K562 (cell line): ENCODE data around the gene IMP4. TPM values are rescaled to one million over a fixed set of nuclear protein-coding genes. Genes with fewer than 3 reads are reported as not detected.
A peak's percentile ranks its signal among the peaks of the same experiment; 100 is the strongest.

Experiments used
- CTBP1 ChIP-seq: fragments of 450-650 bp; IDR thresholded peaks from 2 replicates; pipeline ENCODE4 v1.6.1; 2016; ENCODE audit warnings: borderline replicate concordance
- DMBX1 ChIP-seq: fragments of 250-450 bp; sonication (Bioruptor Pico); IDR thresholded peaks from 2 replicates; pipeline ENCODE4 v1.8.0; 2022; ENCODE audit warnings: inconsistent platforms, mild to moderate bottlenecking, moderate library complexity, borderline replicate concordance
- HDAC6 ChIP-seq: IDR thresholded peaks from 2 replicates; pipeline ENCODE4 v1.6.1; 2012; ENCODE audit warnings: low read depth, mild to moderate bottlenecking, control low read depth, inconsistent platforms, low read length, moderate library complexity
- MCM7 ChIP-seq, 2 experiments: fragments of 450-650 bp; IDR thresholded peaks; 2 replicates each; pipeline ENCODE4 v1.6.1; 2016 to 2018
- MYBL2 ChIP-seq, 2 experiments: fragments of 450-650 bp in 1 of 2; sonication (generic) in 1 of 2; formaldehyde crosslinking in 1 of 2; IDR thresholded peaks; 2 replicates each; pipeline versions ENCODE4 v1.6.1 to v1.8.1; 2017 to 2022; ENCODE audit warnings: borderline replicate concordance in 1 of 2, inconsistent platforms in 1 of 2, low read depth in 1 of 2, mild to moderate bottlenecking in 1 of 2, missing genetic modification reagents in 1 of 2, moderate library complexity in 1 of 2
- NR4A1 ChIP-seq, 2 experiments: fragments of 250-450 bp in 1 of 2; fragments of 450-650 bp in 1 of 2; sonication (Bioruptor Pico) in 1 of 2; IDR thresholded peaks; 2 replicates each; pipeline versions ENCODE4 v1.4.0 to v1.6.1; 2016 to 2020; ENCODE audit warnings: mild to moderate bottlenecking in 2 of 2, missing compliant biosample characterization in 1 of 2, missing genetic modification characterization in 1 of 2, moderate library complexity in 1 of 2
- RAD51 ChIP-seq: fragments of 450-650 bp; IDR thresholded peaks from 2 replicates; pipeline ENCODE4 v1.7.1; 2016; ENCODE audit warnings: low read depth, mild to moderate bottlenecking, borderline replicate concordance
- RBM17 ChIP-seq: fragments of 200-400 bp; formaldehyde crosslinking; IDR thresholded peaks from 2 replicates; pipeline ENCODE4 v1.6.1; 2017; ENCODE audit warnings: low read depth, mild to moderate bottlenecking, low read length, borderline replicate concordance
- SP2 ChIP-seq: IDR thresholded peaks from 2 replicates; pipeline ENCODE4 v1.6.1; 2011; ENCODE audit warnings: mild to moderate bottlenecking, low read depth, low read length, moderate library complexity; ENCODE audit not compliant: poor library complexity, severe bottlenecking; ENCODE audit errors: extremely low read depth
- SRF ChIP-seq, 2 experiments: fragments of 250-450, 450-650 bp in 1 of 2; sonication (Bioruptor Pico) in 1 of 2; sonication (generic) in 1 of 2; formaldehyde crosslinking; IDR thresholded peaks; 2 replicates each; pipeline versions ENCODE4 v1.5.0 to v1.5.1; 2020 to 2022; ENCODE audit warnings: mild to moderate bottlenecking in 1 of 2, missing genetic modification reagents in 1 of 2
- TARDBP ChIP-seq: fragments of 450-650 bp; IDR thresholded peaks from 2 replicates; pipeline ENCODE4 v1.6.1; 2016
- TEAD2 ChIP-seq: fragments of 450-650 bp; IDR thresholded peaks from 2 replicates; pipeline ENCODE4 v1.6.1; 2016; ENCODE audit warnings: missing genetic modification characterization, control low read depth, missing compliant biosample characterization
- ZBTB8A ChIP-seq: fragments of 450-650 bp; IDR thresholded peaks from 2 replicates; pipeline ENCODE4 v1.6.1; 2018; ENCODE audit warnings: mild to moderate bottlenecking, moderate library complexity; ENCODE audit not compliant: partially characterized antibody
- ZNF143 ChIP-seq: sonication (generic); formaldehyde crosslinking; IDR thresholded peaks from 2 replicates; pipeline ENCODE4 v1.9.0; 2022; ENCODE audit warnings: mild to moderate bottlenecking, missing genetic modification reagents
- ZNF165 ChIP-seq: fragments of 250-450 bp; sonication (Bioruptor Pico); IDR thresholded peaks from 2 replicates; pipeline ENCODE4 v1.4.0; 2020; ENCODE audit warnings: borderline replicate concordance
- ZNF584 ChIP-seq: fragments of 200-800 bp; sonication (Bioruptor generic); IDR thresholded peaks from 2 replicates; pipeline ENCODE4 v1.6.1; 2016; ENCODE audit warnings: low read depth, mild to moderate bottlenecking, missing genetic modification characterization, missing compliant biosample characterization
- ZNF655 ChIP-seq: fragments of 250-450 bp; sonication (Bioruptor Pico); IDR thresholded peaks from 2 replicates; pipeline ENCODE4 v1.5.0; 2021
- polyA plus RNA-seq, 8 experiments: library from polyadenylated mRNA; depleted of rRNA in 4 of 8; stranded (reverse) in 5 of 8; unstranded in 3 of 8; fragments of >200 nt; fragmentation: Nextera tagmentation in 2 of 8; fragmentation: Illumina TruSeq in 1 of 8; extraction: Ambion mirVana in 2 of 8; extraction: Trizol in 1 of 8; gene quantifications; 2 replicates each; pipeline versions ENCODE4 v1.2.1 to v1.2.3, GENCODE V29; 2011 to 2014; ENCODE audit warnings: inconsistent platforms in 1 of 8, missing spikeins in 1 of 8
- total RNA-seq, 7 experiments: library from RNA; depleted of rRNA in 6 of 7; stranded (reverse); fragments of >200 nt in 6 of 7; fragmentation: Illumina TruSeq in 2 of 7; extraction: Trizol in 2 of 7; gene quantifications; 2 replicates each; pipeline versions ENCODE4 v1.2.1 to v1.2.3, GENCODE V29; 2011 to 2021; ENCODE audit warnings: low replicate concordance in 1 of 7
- TF ChIP-seq, protein P1 (sequence below): fragments of 250-450 bp; sonication (Bioruptor Pico); IDR thresholded peaks from 2 replicates; pipeline ENCODE4 v1.8.0; 2021; ENCODE audit warnings: moderate library complexity, mild to moderate bottlenecking, inconsistent platforms
- TF ChIP-seq, protein P2 (sequence below): fragments of 450-650 bp; IDR thresholded peaks from 2 replicates; pipeline ENCODE4 v1.6.1; 2018; ENCODE audit warnings: mild to moderate bottlenecking, low read depth; ENCODE audit not compliant: partially characterized antibody
- TF ChIP-seq, protein P3 (sequence below): sonication (generic); IDR thresholded peaks from 2 replicates; pipeline ENCODE4 v1.6.1; 2016
- TF ChIP-seq, protein P4 (sequence below): fragments of 450-650 bp; formaldehyde crosslinking; IDR thresholded peaks from 2 replicates; pipeline ENCODE4 v1.4.0; 2022; ENCODE audit warnings: mild to moderate bottlenecking, moderate library complexity

IMP4 gene
- total and polyA plus RNA-seq, 9 of the 15 experiments (the other 6 are each of a cell fraction or from before 2014, with no cell fraction given), result 35.4 to 209 (median 100.0) TPM

GRCh38 chr2:130337735-130338325 is 4.9 kb upstream of the IMP4 start (continued):
- no peak for TF ChIP-seq HDAC6
- no peak for TF ChIP-seq ZNF165 (CRISPR knock-in tag)
- TF ChIP-seq ZNF584 (CRISPR knock-in tag), result peak; percentile 75; the same call in 1 of the 2 replicates
- no peak for TF ChIP-seq ZNF143
- no peak for TF ChIP-seq TEAD2 (tag)
- TF ChIP-seq RAD51, result peak; percentile 40
- no peak for TF ChIP-seq MCM7 (IDR thresholded peaks at IDR 0.05)
- TF ChIP-seq, protein P1, sequence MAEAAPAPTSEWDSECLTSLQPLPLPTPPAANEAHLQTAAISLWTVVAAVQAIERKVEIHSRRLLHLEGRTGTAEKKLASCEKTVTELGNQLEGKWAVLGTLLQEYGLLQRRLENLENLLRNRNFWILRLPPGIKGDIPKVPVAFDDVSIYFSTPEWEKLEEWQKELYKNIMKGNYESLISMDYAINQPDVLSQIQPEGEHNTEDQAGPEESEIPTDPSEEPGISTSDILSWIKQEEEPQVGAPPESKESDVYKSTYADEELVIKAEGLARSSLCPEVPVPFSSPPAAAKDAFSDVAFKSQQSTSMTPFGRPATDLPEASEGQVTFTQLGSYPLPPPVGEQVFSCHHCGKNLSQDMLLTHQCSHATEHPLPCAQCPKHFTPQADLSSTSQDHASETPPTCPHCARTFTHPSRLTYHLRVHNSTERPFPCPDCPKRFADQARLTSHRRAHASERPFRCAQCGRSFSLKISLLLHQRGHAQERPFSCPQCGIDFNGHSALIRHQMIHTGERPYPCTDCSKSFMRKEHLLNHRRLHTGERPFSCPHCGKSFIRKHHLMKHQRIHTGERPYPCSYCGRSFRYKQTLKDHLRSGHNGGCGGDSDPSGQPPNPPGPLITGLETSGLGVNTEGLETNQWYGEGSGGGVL, result no peak
- TF ChIP-seq RBM17, result no peak
- TF ChIP-seq ZNF655 (CRISPR knock-in tag), result no peak
- no peak for TF ChIP-seq SP2
- TF ChIP-seq, protein P2, sequence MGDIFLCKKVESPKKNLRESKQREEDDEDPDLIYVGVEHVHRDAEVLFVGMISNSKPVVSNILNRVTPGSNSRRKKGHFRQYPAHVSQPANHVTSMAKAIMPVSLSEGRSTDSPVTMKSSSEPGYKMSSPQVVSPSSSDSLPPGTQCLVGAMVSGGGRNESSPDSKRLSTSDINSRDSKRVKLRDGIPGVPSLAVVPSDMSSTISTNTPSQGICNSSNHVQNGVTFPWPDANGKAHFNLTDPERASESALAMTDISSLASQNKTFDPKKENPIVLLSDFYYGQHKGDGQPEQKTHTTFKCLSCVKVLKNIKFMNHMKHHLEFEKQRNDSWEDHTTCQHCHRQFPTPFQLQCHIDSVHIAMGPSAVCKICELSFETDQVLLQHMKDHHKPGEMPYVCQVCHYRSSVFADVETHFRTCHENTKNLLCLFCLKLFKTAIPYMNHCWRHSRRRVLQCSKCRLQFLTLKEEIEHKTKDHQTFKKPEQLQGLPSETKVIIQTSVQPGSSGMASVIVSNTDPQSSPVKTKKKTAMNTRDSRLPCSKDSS, result no peak
- TF ChIP-seq ZBTB8A, result no peak
- TF ChIP-seq MYBL2 (IDR thresholded peaks at IDR 0.05; ENCODE audit: low read depth), result 0 out of 2 replicates have a peak, but pooled peaks have one; percentile 20
- no peak for TF ChIP-seq MYBL2 (CRISPR knock-in tag; IDR thresholded peaks at IDR 0.05; ENCODE audit: borderline replicate concordance)
- TF ChIP-seq, protein P3, sequence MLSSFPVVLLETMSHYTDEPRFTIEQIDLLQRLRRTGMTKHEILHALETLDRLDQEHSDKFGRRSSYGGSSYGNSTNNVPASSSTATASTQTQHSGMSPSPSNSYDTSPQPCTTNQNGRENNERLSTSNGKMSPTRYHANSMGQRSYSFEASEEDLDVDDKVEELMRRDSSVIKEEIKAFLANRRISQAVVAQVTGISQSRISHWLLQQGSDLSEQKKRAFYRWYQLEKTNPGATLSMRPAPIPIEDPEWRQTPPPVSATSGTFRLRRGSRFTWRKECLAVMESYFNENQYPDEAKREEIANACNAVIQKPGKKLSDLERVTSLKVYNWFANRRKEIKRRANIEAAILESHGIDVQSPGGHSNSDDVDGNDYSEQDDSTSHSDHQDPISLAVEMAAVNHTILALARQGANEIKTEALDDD, result no peak
- TF ChIP-seq TARDBP, result no peak
- TF ChIP-seq NR4A1 (CRISPR knock-in tag; IDR thresholded peaks at IDR 0.05), result 0 out of 2 replicates have a peak, but pooled peaks have one; percentile 20
- TF ChIP-seq NR4A1 (tag; IDR thresholded peaks at IDR 0.05), result 0 out of 2 replicates have a peak, but pooled peaks have one; percentile 48
- TF ChIP-seq, protein P4, sequence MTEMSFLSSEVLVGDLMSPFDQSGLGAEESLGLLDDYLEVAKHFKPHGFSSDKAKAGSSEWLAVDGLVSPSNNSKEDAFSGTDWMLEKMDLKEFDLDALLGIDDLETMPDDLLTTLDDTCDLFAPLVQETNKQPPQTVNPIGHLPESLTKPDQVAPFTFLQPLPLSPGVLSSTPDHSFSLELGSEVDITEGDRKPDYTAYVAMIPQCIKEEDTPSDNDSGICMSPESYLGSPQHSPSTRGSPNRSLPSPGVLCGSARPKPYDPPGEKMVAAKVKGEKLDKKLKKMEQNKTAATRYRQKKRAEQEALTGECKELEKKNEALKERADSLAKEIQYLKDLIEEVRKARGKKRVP, result no peak
- TF ChIP-seq DMBX1 (CRISPR knock-in tag), result peak; percentile 77
- TF ChIP-seq CTBP1, result no peak
- no peak for TF ChIP-seq SRF (CRISPR knock-in tag; IDR thresholded peaks at IDR 0.05)
